Measurements from ENCODE around the gene GPSM1.

GPSM1 gene

DNA sequence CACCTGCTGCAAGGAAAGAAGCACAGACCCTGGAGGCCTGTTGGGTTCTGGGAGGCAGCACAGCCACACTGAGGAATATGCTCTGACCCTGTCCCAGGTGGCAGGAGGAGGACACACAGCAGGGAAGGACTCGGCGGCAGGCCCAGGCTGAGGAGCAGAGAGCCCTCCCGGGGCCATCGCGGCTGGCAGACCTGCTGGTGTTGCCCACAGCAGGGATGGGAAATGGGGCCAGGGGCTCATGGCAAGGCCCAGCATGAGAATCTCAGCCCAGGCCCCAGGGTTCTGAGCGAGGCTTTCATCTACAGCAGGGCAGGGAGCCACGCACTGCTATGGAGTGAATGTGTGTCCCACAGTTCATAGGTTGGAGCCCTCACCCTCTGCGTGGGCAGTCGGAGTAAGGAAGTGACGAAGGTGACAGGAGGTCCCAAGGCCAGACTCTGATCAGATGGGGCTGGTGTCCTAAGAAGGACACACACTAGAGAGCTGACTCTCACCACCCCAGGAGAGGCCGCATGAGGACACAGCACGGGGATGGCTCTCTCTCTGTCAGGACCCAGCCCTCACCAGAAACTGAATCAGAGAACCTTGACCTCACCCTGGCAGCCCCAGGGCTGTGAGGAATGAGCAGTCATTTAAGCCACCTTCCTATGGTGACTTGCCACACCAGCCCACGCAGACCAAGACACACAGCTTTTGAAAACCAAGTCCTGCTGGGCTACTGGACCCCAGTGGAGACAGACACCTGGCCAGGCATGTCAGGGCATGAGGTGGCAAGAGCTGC, 10.3 kb upstream of the GPSM1 start:
- Histone ChIP-seq H3K4me3 (replicated peaks; ENCODE audit: insufficient read depth, low read length) (no peak overlapping the region), H3K27me3 (ENCODE audit: insufficient read depth, poor library complexity, severe bottlenecking) (peaks cover under 1% of the 10 kb centered on the region), H3K27ac (replicated peaks) (no peak overlapping the region)
- TF ChIP-seq, protein P1, sequence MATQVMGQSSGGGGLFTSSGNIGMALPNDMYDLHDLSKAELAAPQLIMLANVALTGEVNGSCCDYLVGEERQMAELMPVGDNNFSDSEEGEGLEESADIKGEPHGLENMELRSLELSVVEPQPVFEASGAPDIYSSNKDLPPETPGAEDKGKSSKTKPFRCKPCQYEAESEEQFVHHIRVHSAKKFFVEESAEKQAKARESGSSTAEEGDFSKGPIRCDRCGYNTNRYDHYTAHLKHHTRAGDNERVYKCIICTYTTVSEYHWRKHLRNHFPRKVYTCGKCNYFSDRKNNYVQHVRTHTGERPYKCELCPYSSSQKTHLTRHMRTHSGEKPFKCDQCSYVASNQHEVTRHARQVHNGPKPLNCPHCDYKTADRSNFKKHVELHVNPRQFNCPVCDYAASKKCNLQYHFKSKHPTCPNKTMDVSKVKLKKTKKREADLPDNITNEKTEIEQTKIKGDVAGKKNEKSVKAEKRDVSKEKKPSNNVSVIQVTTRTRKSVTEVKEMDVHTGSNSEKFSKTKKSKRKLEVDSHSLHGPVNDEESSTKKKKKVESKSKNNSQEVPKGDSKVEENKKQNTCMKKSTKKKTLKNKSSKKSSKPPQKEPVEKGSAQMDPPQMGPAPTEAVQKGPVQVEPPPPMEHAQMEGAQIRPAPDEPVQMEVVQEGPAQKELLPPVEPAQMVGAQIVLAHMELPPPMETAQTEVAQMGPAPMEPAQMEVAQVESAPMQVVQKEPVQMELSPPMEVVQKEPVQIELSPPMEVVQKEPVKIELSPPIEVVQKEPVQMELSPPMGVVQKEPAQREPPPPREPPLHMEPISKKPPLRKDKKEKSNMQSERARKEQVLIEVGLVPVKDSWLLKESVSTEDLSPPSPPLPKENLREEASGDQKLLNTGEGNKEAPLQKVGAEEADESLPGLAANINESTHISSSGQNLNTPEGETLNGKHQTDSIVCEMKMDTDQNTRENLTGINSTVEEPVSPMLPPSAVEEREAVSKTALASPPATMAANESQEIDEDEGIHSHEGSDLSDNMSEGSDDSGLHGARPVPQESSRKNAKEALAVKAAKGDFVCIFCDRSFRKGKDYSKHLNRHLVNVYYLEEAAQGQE (IDR thresholded peaks at IDR 0.05; ENCODE audit: insufficient replicate concordance, low read depth): no peak
- TF ChIP-seq POLR2AphosphoS5 (IDR thresholded peaks at IDR 0.05; ENCODE audit: low read depth): no peak
- TF ChIP-seq GABPA (IDR thresholded peaks at IDR 0.05; ENCODE audit: low read depth): no peak
- TF ChIP-seq SPI1 (IDR thresholded peaks at IDR 0.05; ENCODE audit: borderline replicate concordance, low read depth): no peak
- TF ChIP-seq, protein P2, sequence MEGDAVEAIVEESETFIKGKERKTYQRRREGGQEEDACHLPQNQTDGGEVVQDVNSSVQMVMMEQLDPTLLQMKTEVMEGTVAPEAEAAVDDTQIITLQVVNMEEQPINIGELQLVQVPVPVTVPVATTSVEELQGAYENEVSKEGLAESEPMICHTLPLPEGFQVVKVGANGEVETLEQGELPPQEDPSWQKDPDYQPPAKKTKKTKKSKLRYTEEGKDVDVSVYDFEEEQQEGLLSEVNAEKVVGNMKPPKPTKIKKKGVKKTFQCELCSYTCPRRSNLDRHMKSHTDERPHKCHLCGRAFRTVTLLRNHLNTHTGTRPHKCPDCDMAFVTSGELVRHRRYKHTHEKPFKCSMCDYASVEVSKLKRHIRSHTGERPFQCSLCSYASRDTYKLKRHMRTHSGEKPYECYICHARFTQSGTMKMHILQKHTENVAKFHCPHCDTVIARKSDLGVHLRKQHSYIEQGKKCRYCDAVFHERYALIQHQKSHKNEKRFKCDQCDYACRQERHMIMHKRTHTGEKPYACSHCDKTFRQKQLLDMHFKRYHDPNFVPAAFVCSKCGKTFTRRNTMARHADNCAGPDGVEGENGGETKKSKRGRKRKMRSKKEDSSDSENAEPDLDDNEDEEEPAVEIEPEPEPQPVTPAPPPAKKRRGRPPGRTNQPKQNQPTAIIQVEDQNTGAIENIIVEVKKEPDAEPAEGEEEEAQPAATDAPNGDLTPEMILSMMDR (IDR thresholded peaks at IDR 0.05; ENCODE audit: insufficient read depth, low read length): no peak
- DNase-seq (ENCODE audit: low read depth in 1 of 2, low spot score in 1 of 2): no peak

DNA sequence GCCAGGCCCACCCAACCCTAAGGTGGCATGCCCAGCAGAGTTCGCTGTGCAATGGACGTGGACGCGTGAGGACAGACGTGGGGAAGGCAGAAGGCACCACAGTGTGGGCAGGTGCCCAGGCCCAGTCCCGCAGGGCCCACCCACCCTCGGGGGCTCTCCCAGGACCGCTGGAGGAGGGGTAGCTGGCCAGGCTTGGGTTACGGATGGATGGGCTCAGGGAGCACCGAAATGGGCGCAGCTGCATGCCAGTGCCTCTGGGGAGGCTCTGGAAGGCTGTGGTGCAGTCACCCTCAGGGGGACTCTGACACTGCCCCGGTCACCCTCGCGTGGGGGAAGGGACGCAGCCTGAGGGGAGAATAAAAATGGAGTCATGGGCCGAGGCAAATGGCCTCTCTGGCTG, 9.6 kb upstream of the GPSM1 start:
- DNase-seq (ENCODE audit: low read depth in 1 of 2, low spot score in 1 of 2): no peak
- Histone ChIP-seq H3K4me3 (replicated peaks; ENCODE audit: insufficient read depth, low read length) (no peak overlapping the region), H3K27me3 (ENCODE audit: insufficient read depth, poor library complexity, severe bottlenecking) (peaks cover 4% of the 10 kb centered on the region), H3K27ac (replicated peaks) (no peak overlapping the region)
- TF ChIP-seq GABPA (IDR thresholded peaks at IDR 0.05; ENCODE audit: low read depth): no peak
- TF ChIP-seq, protein P1 (IDR thresholded peaks at IDR 0.05; ENCODE audit: insufficient replicate concordance, low read depth): no peak
- TF ChIP-seq, protein P2 (IDR thresholded peaks at IDR 0.05; ENCODE audit: insufficient read depth, low read length): no peak
- no peak for TF ChIP-seq SPI1 (IDR thresholded peaks at IDR 0.05; ENCODE audit: borderline replicate concordance, low read depth)
- TF ChIP-seq POLR2AphosphoS5 (IDR thresholded peaks at IDR 0.05; ENCODE audit: low read depth): no peak

DNA sequence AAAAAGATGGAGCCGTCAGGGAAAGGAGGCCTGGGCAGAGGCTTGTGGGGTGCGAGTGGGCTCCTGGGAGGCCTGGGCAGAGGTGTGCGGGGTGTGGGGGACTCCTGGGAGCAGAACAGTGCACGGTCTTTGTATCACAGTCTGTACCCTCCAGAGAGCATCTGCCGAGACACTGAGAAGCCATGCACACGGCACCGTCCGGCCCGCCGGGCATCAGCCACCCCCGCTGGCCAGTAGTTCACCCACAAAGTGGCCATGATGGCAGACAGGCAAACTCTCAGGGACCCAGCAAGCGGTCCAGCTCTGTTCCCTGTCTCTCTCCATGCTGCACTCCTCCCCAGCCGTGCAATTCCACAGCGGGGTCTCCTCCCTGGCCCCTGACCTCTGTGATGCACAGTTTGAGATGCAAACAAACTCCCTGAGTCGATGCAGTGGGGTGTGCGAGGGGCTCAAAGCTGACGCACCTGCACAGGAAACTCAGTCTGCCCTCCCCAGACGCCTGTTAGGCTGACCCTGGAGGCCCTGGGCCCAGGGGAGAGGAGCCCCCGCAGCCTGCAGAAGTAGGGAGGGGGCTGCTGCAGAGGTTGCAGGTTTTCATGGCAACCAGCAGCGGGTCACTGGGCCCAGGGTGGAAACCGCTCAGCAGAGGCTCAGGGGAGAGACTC, 9.1 kb upstream of the GPSM1 start:
- Histone ChIP-seq H3K27ac (replicated peaks) (no peak overlapping the region), H3K27me3 (ENCODE audit: insufficient read depth, poor library complexity, severe bottlenecking) (peaks cover 7% of the 10 kb centered on the region), H3K4me3 (replicated peaks; ENCODE audit: insufficient read depth, low read length) (no peak overlapping the region)
- DNase-seq (ENCODE audit: low read depth in 1 of 2, low spot score in 1 of 2): no peak
- TF ChIP-seq, protein P2 (IDR thresholded peaks at IDR 0.05; ENCODE audit: insufficient read depth, low read length): no peak

Data from HL-60 (cell line).